GM12864 (cell line): Measurements from ENCODE around the gene ALK.

Experiments
- DNase-seq: peaks from one replicate; pipeline ENCODE4 v3.0.0-alpha.2; 2011; ENCODE audit warnings: low read depth
- H3K4me3 ChIP-seq: 2 replicates; pipeline ENCODE4 v1.5.1; 2011; ENCODE audit warnings: mild to moderate bottlenecking, low read depth, low read length, control low read depth
- CTCF ChIP-seq: IDR thresholded peaks from 2 replicates; pipeline ENCODE4 v1.5.1; 2011; ENCODE audit warnings: low read depth, mild to moderate bottlenecking, moderate library complexity, low read length, control low read depth, inconsistent platforms; ENCODE audit errors: missing control alignments

ALK gene

GRCh38 chr2:29603341-29603740 is 318.0 kb downstream of the ALK start:
- no peak overlapping the region for H3K4me3 ChIP-seq
- TF ChIP-seq CTCF: no peak
- DNase-seq: no peak

GRCh38 chr2:29601872-29602271 is 319.5 kb downstream of the ALK start:
- TF ChIP-seq CTCF: no peak
- H3K4me3 ChIP-seq: no peak overlapping the region
- no peak for DNase-seq

GRCh38 chr2:29601321-29601720 is 320.1 kb downstream of the ALK start:
- TF ChIP-seq CTCF: no peak
- DNase-seq: no peak
- no peak overlapping the region for H3K4me3 ChIP-seq

GRCh38 chr2:29599946-29600345 is 321.4 kb downstream of the ALK start:
- no peak for TF ChIP-seq CTCF
- no peak overlapping the region for H3K4me3 ChIP-seq
- no peak for DNase-seq

- no peak for DNase-seq
- no peak for TF ChIP-seq CTCF
- H3K4me3 ChIP-seq: no peak overlapping the region
These were observed 322.4 kb downstream of the ALK start for GRCh38 chr2:29598978-29599377.

- H3K4me3 ChIP-seq: no peak overlapping the region
- no peak for DNase-seq
- TF ChIP-seq CTCF: no peak
These were observed 324.4 kb downstream of the ALK start for GRCh38 chr2:29597035-29597434.

GRCh38 chr2:29596584-29596983 is 324.8 kb downstream of the ALK start:
- no peak for TF ChIP-seq CTCF
- DNase-seq: no peak
- H3K4me3 ChIP-seq: no peak overlapping the region
